HEK293 (cell line): Measurements from ENCODE around the gene TMC3.
A peak's percentile ranks its signal among the peaks of the same experiment; 100 is the strongest.

Experiments used
- CTCF ChIP-seq: fragments of 450-650 bp; formaldehyde crosslinking; IDR thresholded peaks from 2 replicates; pipeline ENCODE4 v1.5.1; 2016; ENCODE audit warnings: missing biosample characterization, missing genetic modification characterization
- FEZF1 ChIP-seq: fragments of 450-650 bp; formaldehyde crosslinking; IDR thresholded peaks from 2 replicates; pipeline ENCODE4 v1.5.1; 2016; ENCODE audit warnings: missing biosample characterization, missing genetic modification characterization
- KLF1 ChIP-seq: fragments of 450-650 bp; formaldehyde crosslinking; IDR thresholded peaks from 2 replicates; pipeline ENCODE4 v1.5.1; 2016; ENCODE audit warnings: missing biosample characterization, missing genetic modification characterization
- KLF17 ChIP-seq: fragments of 450-650 bp; formaldehyde crosslinking; IDR thresholded peaks from 2 replicates; pipeline ENCODE4 v1.5.1; 2016; ENCODE audit warnings: missing biosample characterization, missing genetic modification characterization
- KLF8 ChIP-seq: fragments of 450-650 bp; formaldehyde crosslinking; IDR thresholded peaks from 2 replicates; pipeline ENCODE4 v1.5.1; 2016; ENCODE audit warnings: missing biosample characterization, missing genetic modification characterization
- PRDM10 ChIP-seq: fragments of 450-650 bp; formaldehyde crosslinking; IDR thresholded peaks from 2 replicates; pipeline ENCODE4 v1.5.1; 2016; ENCODE audit warnings: missing biosample characterization, missing genetic modification characterization
- SP2 ChIP-seq: fragments of 450-650 bp; formaldehyde crosslinking; IDR thresholded peaks from 2 replicates; pipeline ENCODE4 v1.5.1; 2016; ENCODE audit warnings: missing biosample characterization, missing genetic modification characterization
- ZBTB10 ChIP-seq: fragments of 450-650 bp; formaldehyde crosslinking; IDR thresholded peaks from 2 replicates; pipeline ENCODE4 v1.5.1; 2016; ENCODE audit warnings: missing biosample characterization, missing genetic modification characterization
- ZBTB20 ChIP-seq: fragments of 450-650 bp; formaldehyde crosslinking; IDR thresholded peaks from 2 replicates; pipeline ENCODE4 v1.5.1; 2016; ENCODE audit warnings: missing biosample characterization, missing genetic modification characterization
- ZBTB26 ChIP-seq: fragments of 450-650 bp; formaldehyde crosslinking; optimal IDR thresholded peaks from 2 replicates; pipeline ENCODE3; 2016; ENCODE audit warnings: missing biosample characterization, mild to moderate bottlenecking, missing genetic modification characterization
- ZBTB6 ChIP-seq: fragments of 450-650 bp; formaldehyde crosslinking; IDR thresholded peaks from 2 replicates; pipeline ENCODE4 v1.5.1; 2017; ENCODE audit warnings: missing biosample characterization, missing genetic modification characterization
- ZNF2 ChIP-seq: fragments of 450-650 bp; formaldehyde crosslinking; IDR thresholded peaks from 2 replicates; pipeline ENCODE4 v1.5.1; 2016; ENCODE audit warnings: missing biosample characterization, missing genetic modification characterization
- ZNF324 ChIP-seq: fragments of 450-650 bp; formaldehyde crosslinking; IDR thresholded peaks from 2 replicates; pipeline ENCODE4 v1.5.1; 2016; ENCODE audit warnings: missing biosample characterization, missing genetic modification characterization
- ZNF335 ChIP-seq: fragments of 450-650 bp; formaldehyde crosslinking; conservative IDR thresholded peaks from 2 replicates; pipeline ENCODE4 v1.5.1; 2016; ENCODE audit warnings: missing biosample characterization, missing genetic modification characterization
- ZNF610 ChIP-seq: fragments of 450-650 bp; formaldehyde crosslinking; IDR thresholded peaks from 2 replicates; pipeline ENCODE4 v1.5.1; 2016; ENCODE audit warnings: missing biosample characterization, missing genetic modification characterization, borderline replicate concordance
- ZNF621 ChIP-seq: fragments of 450-650 bp; formaldehyde crosslinking; IDR thresholded peaks from 2 replicates; pipeline ENCODE4 v1.5.1; 2017; ENCODE audit warnings: missing biosample characterization, missing genetic modification characterization
- ZNF768 ChIP-seq: fragments of 450-650 bp; formaldehyde crosslinking; IDR thresholded peaks from 2 replicates; pipeline ENCODE4 v1.5.1; 2018; ENCODE audit warnings: missing biosample characterization, mild to moderate bottlenecking, missing genetic modification characterization
- ZNF830 ChIP-seq: fragments of 450-650 bp; IDR thresholded peaks from 2 replicates; pipeline ENCODE4 v1.5.0; 2018; ENCODE audit warnings: missing biosample characterization, missing genetic modification characterization, low read depth, mild to moderate bottlenecking, moderate library complexity
- TF ChIP-seq, protein P1 (sequence below): sonication (generic); formaldehyde crosslinking; IDR thresholded peaks from 2 replicates; pipeline ENCODE4 v1.8.1; 2022; ENCODE audit warnings: mild to moderate bottlenecking, moderate library complexity, missing genetic modification reagents

Gene TMC3

DNA sequence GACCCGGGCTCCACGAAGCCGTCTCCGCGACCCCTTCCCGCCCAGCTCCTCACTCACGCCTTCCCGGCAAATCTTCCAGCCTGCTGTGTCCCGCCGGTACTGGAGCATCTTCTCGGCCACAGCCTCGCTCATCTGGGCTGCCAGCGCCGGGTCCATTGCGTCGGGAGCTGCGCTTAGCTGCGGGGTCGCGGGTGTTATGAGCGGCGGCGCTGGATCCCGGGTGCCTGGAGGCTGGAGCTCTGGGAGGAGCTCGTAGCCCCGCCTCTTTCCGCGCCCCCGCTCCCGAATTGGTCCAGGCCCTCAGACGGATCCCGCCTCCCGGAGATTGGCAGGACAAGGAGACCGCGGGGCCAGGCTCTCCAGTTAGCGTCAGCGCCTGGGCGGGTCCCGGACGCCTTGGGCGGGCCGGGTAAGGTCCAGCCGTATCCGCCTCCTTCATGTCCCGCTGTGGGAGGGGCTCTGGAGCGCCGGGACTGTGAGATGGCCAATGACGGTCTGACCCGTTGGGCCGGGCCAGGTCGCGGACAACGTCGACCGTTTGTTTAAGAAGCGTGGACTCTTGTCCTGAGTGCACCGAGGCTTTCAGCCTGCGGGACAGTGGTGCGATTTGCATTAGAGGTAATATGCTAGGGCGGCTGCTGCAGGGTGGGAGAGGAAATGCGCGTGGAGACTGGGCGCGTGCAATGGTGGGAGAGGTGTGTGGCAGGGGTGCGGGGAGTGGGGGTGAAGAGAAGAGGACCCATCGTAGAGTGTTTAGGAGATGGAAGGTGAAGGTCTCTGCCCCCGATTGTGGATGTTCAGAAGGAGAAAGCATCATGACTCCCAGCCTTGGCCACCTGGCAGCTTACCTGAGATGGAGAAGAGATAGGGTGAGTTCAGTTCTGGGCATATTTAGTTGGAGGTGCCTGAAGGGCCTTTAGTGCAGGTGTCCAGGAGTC lies 49.8 kb downstream of the TMC3 start, which contains the start of gene STARD5 (continued):
- TF ChIP-seq PRDM10 (tag by site-specific recombination) (peak; percentile 56), ZNF830 (tag by site-specific recombination) (no peak), ZNF335 (tag by site-specific recombination) (peak; percentile 72), ZNF621 (tag by site-specific recombination) (no peak), KLF8 (tag by site-specific recombination) (0 out of 2 replicates have a peak, but pooled peaks have one; percentile 47), ZBTB20 (tag by site-specific recombination) (peak; percentile 69), ZBTB10 (0 out of 2 replicates have a peak, but pooled peaks have one; percentile 20), ZNF2 (tag by site-specific recombination) (peak; percentile 34; the same call in 1 of the 2 replicates), ZBTB6 (tag by site-specific recombination) (peak; percentile 87), ZNF324 (tag by site-specific recombination) (0 out of 2 replicates have a peak, but pooled peaks have one; percentile 39), SP2 (tag by site-specific recombination) (peak; percentile 98), ZNF768 (no peak), ZNF610 (peak; percentile 87; the same call in 1 of the 2 replicates), KLF17 (tag by site-specific recombination) (peak; percentile 26; the same call in 1 of the 2 replicates), ZBTB26 (tag by site-specific recombination) (peak; percentile 80), FEZF1 (tag by site-specific recombination) (no peak), CTCF (tag by site-specific recombination) (peak; percentile 26; the same call in 1 of the 2 replicates), KLF1 (tag by site-specific recombination) (peak; percentile 53; the same call in 1 of the 2 replicates)
- TF ChIP-seq, protein P1, sequence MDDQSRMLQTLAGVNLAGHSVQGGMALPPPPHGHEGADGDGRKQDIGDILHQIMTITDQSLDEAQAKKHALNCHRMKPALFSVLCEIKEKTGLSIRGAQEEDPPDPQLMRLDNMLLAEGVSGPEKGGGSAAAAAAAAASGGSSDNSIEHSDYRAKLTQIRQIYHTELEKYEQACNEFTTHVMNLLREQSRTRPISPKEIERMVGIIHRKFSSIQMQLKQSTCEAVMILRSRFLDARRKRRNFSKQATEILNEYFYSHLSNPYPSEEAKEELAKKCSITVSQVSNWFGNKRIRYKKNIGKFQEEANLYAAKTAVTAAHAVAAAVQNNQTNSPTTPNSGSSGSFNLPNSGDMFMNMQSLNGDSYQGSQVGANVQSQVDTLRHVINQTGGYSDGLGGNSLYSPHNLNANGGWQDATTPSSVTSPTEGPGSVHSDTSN (CRISPR knock-in tag), result peak; percentile 80
